Activated naive CD4-positive, alpha-beta T cell treated with anti-CD3 and anti-CD28 coated beads, Interleukin-2, amount 50 U/mL, for 24 hours (primary cell): ENCODE results near the gene ABHD1.

ENCODE experiments used
- H3K27ac Mint-ChIP-seq: one replicate; pipeline ENCODE4 v1.8.0; 2021; ENCODE audit warnings: mild to moderate bottlenecking, mixed read lengths
- H3K27me3 Mint-ChIP-seq: one replicate; pipeline ENCODE4 v1.8.0; 2021; ENCODE audit warnings: mixed read lengths
- H3K36me3 Mint-ChIP-seq: one replicate; pipeline ENCODE4 v1.8.0; 2021; ENCODE audit warnings: mixed read lengths
- H3K4me1 Mint-ChIP-seq: one replicate; pipeline ENCODE4 v1.8.0; 2021; ENCODE audit warnings: mixed read lengths
- H3K4me3 Mint-ChIP-seq: one replicate; pipeline ENCODE4 v1.8.0; 2021; ENCODE audit warnings: mild to moderate bottlenecking, mixed read lengths
- H3K9me3 Mint-ChIP-seq: one replicate; pipeline ENCODE4 v1.8.0; 2021; ENCODE audit warnings: mixed read lengths

Gene ABHD1

DNA sequence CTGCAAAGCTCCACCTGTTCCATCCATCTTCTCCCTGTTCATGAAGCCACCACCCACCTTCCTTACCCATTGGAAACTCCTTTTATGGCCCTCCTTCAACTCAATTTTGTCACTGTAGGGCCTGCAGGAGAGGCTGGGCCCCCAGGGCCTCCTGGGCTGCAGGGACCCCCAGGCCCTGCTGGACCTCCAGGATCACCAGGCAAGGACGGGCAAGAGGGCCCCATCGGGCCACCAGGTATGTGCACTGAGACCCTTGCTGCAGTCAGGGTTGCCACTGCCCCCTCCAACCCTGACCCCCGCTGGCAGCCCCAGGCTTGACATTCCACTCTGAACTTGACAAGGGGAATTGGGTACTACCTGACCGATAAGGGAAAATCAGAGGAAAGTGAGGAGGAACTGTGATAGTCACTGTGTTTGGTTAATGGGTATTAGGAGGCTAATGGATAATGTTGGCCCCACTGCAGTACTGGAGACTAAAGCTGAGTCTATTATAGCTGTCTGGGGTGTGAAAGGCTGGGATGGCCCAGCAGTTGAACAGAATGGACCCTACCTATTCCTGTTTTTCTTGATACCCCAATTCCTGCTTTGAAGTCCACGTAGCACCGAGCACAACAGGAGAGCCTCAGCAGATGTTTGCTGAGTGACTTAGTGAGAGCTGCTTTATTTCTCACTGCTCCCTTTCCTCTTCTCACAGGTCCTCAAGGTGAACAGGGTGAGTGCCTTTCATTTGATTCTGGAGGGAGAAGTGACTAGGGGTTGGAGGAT lies 39.1 kb upstream of the ABHD1 start:
- Mint-ChIP-seq H3K9me3 (no peaks in the 10 kb centered on the region), H3K4me3 (no peak overlapping the region), H3K4me1 (peaks cover 28% of the 10 kb centered on the region), H3K36me3 (no peaks in the 10 kb centered on the region), H3K27ac (no peak overlapping the region), H3K27me3 (no peaks in the 10 kb centered on the region)

GRCh38 chr2:27085062-27085672 lies 38.4 kb upstream of the ABHD1 start:
- H3K4me3 Mint-ChIP-seq = peak overlapping the region; percentile 88
- no peak overlapping the region for H3K27ac Mint-ChIP-seq
- H3K4me1 Mint-ChIP-seq = peaks cover 25% of the 10 kb centered on the region
- no peaks in the 10 kb centered on the region for H3K9me3 Mint-ChIP-seq
- H3K27me3 Mint-ChIP-seq = no peaks in the 10 kb centered on the region
- no peaks in the 10 kb centered on the region for H3K36me3 Mint-ChIP-seq

- no peaks in the 10 kb centered on the region for H3K27me3 Mint-ChIP-seq
- no peak overlapping the region for H3K27ac Mint-ChIP-seq
- no peaks in the 10 kb centered on the region for H3K9me3 Mint-ChIP-seq
- H3K4me1 Mint-ChIP-seq = peaks cover 21% of the 10 kb centered on the region
- H3K36me3 Mint-ChIP-seq = no peaks in the 10 kb centered on the region
- H3K4me3 Mint-ChIP-seq = peak overlapping the region; percentile 88
These were observed 37.9 kb upstream of the ABHD1 start for GRCh38 chr2:27085673-27086089.

DNA sequence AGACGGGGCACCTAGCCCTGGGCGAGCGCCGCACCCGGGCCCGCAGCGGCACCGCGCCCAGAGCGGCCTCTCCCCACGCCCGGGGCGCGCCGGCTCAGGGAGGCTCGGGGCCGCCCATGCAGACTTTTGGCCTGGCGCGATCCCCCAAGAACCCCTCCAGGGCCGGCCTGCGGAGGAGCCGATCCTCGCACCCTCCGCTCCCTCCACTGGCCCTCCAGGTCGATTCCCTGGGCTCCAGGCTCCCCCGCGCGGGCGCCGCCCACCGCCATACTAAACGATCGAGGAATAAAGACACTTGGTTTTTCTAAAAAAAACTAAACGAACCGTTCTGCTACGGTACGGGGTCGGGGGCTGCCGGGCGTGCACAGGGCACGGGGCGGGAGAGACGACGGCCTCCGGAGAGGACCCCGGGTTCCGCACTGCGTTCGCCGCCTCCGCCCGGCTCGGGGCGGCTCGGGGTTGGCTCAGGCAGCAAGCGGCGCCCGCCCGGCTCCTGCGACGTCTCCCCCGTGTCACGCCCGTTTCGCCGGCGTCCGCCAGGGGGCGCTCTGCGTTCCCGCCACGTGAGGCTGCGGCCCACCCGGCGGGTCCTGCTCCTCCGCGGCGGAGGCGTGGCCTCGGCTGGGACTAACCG lies 37.4 kb upstream of the ABHD1 start:
- Mint-ChIP-seq H3K4me1 (peaks cover 16% of the 10 kb centered on the region), H3K27ac (peak overlapping the region; percentile 35), H3K9me3 (no peaks in the 10 kb centered on the region), H3K36me3 (no peaks in the 10 kb centered on the region), H3K27me3 (no peaks in the 10 kb centered on the region), H3K4me3 (peak overlapping the region; percentile 88)

- Mint-ChIP-seq H3K27ac (peak within 1 kb of the TSS; percentile 35), H3K9me3 (no peaks in the 10 kb centered on the region), H3K36me3 (no peaks in the 10 kb centered on the region), H3K27me3 (no peaks in the 10 kb centered on the region), H3K4me1 (peaks cover 10% of the 10 kb centered on the region), H3K4me3 (peak within 1 kb of the TSS; percentile 88)
These were observed 36.7 kb upstream of the ABHD1 start, which contains the start of gene KHK for GRCh38 chr2:27086724-27087593. KHK (plus strand) TSS chr2:27086772; CDS start chr2:27087260, 488 bp downstream.

GRCh38 chr2:27087823-27088410 lies 35.7 kb upstream of the ABHD1 start:
- H3K27ac Mint-ChIP-seq = no peak overlapping the region
- no peaks in the 10 kb centered on the region for H3K27me3 Mint-ChIP-seq

DNA sequence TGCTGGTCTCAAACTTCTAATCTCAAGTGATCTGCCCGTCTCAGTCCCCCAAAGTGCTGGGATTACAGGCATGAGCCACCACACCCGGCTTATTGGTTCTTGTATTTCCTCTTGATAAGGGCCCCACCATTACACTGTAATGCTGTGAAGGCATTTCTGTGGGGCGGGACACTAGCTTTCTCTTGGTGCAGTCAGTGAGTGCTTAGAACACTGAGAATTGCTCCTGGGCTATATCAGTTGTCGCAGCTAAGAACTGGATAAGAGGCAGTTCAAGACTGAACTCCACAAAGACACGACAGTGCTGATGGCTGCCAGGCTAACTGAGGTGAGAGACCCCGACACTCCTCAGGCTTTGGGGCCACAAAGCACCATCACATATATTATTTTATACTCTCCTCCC lies 35.0 kb upstream of the ABHD1 start:
- Mint-ChIP-seq H3K4me3 (no peak overlapping the region), H3K4me1 (peaks cover 10% of the 10 kb centered on the region), H3K27ac (no peak overlapping the region), H3K36me3 (no peaks in the 10 kb centered on the region), H3K9me3 (no peaks in the 10 kb centered on the region), H3K27me3 (no peaks in the 10 kb centered on the region)

More at GRCh38 chr2:27087823-27088410, 35.7 kb upstream of the ABHD1 start:
- no peaks in the 10 kb centered on the region for H3K9me3 Mint-ChIP-seq
- no peaks in the 10 kb centered on the region for H3K36me3 Mint-ChIP-seq
- peaks cover 10% of the 10 kb centered on the region for H3K4me1 Mint-ChIP-seq
- no peak overlapping the region for H3K4me3 Mint-ChIP-seq

DNA sequence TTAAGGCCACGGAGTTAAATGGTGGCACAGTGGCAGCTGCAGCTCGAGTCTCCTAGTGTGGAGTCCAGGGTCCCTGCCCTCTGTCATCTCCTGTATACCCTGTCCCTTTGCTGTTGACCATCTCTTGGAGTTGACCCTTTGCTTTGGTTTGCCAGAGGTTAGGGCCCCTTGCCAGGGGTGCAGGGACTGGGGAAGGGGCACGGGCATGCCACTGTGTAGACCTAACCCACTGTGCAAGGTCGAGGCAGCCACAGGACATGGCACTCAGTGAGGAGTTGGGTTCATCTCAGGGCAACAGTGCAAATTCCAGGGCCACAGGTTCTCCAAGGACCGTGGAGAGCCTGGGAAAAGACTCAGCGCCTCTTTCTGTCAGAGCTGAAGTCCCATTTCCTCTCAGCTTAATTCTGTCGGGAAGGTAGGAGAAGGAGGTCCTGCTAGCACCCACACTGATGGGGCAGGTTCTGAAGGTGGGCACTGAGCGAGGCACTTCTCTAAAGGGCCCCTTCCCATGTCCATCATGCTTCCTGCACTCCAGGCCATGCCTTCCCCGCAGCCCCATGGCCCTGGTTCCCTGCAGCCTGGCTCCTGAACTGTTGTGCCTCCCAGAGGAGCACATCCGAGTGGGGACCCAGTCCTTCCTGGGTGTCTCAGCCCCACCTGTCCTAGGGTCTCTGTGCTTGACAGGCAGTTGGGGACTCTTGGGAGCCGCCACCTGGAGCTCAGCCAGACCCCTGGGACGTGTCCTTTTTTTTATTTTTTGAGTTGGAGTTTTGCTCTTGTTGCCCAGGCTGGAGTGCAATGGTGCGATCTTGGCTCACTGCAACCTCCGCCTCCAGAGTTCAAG lies 34.3 kb upstream of the ABHD1 start:
- no peak overlapping the region for H3K4me3 Mint-ChIP-seq
- no peaks in the 10 kb centered on the region for H3K9me3 Mint-ChIP-seq
- no peak overlapping the region for H3K27ac Mint-ChIP-seq
- no peaks in the 10 kb centered on the region for H3K27me3 Mint-ChIP-seq
- peaks cover 10% of the 10 kb centered on the region for H3K4me1 Mint-ChIP-seq
- H3K36me3 Mint-ChIP-seq = no peaks in the 10 kb centered on the region

DNA sequence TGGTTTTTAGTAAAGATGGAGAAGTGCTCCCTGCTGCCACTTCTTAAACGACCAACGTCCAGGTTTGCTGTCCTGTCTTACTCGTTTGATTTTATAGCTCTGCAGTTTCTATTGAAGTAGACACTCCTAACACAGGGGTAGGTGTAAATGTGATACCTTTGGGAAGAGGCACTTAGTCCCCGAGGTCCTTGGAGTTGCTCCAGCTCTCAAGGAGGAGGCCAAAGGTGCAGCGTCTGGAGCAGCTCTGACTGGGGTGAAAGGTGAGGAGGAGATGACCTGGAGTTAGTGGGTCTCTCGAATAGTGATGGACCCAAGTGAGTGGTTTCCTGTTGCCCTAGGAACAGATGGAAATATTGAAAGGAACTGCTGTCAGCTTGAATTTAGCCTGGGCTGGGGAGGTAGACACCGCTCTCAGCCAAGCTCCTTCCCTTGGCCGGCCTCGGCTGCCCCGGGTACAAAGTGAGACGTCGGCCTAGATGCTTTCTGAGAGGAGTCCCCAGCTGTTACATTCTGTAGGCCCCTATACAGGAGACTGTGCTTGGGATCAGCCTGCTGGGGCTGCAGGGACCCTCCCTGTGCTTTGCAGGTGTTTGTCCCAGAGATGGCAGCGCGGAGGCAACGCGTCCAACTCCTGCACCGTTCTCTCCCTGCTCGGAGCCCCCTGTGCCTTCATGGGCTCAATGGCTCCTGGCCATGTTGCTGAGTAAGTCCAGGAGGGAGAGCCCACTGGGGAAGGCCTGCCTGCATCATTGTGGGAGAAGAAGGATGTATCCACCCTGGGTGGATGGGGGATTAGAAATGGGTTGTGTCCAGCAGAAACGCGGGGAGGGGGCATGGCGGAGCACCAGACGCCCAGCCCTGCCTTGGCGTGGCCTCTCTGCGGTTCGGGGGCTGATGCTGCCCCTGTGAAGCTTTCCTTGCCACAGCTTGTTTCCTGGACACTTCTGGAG lies 31.6 kb upstream of the ABHD1 start:
- Mint-ChIP-seq H3K4me3 (no peak overlapping the region), H3K9me3 (no peaks in the 10 kb centered on the region), H3K27me3 (no peaks in the 10 kb centered on the region), H3K36me3 (no peaks in the 10 kb centered on the region), H3K27ac (no peak overlapping the region), H3K4me1 (peaks cover 14% of the 10 kb centered on the region)

DNA sequence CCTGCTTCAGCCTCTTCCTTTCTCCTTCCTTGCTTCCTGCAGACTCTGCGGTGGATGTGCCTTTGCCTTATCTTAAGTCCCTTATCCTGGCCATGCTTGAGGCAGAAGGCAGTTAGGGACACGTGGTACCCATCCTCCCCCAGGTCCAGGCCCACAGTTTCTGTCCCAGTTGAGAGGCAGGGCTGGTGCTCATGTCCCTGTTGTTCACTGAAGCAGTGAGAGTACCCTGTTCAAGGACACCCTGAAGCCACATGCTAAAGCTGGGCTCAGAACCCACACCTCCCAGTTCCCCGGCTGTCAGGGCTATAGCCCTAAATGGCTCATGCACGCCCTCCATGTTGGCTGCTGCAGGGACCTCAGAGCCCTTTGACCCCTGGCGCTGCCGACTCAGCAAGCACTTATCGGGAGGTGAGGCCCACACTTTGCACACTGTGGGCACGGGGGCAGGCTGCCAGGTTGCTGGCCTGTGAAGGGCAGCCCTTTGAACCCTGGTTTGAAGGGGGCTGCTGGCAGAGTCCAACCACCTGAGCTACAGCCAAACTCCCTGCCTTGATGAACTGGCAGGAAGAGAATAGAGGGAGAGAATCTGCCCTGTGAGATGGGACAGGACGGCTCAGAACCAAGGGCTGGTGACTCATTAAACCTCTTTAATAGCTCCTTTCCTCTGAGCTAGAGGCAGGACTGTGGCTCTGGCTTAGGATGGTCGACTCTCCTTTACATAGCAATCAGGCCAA lies 30.8 kb upstream of the ABHD1 start:
- no peaks in the 10 kb centered on the region for H3K9me3 Mint-ChIP-seq
- no peaks in the 10 kb centered on the region for H3K27me3 Mint-ChIP-seq
- peaks cover 14% of the 10 kb centered on the region for H3K4me1 Mint-ChIP-seq
- H3K36me3 Mint-ChIP-seq = no peaks in the 10 kb centered on the region
- no peak overlapping the region for H3K4me3 Mint-ChIP-seq
- H3K27ac Mint-ChIP-seq = no peak overlapping the region

- H3K4me3 Mint-ChIP-seq = no peak overlapping the region
- H3K4me1 Mint-ChIP-seq = peaks cover 14% of the 10 kb centered on the region
- H3K9me3 Mint-ChIP-seq = no peaks in the 10 kb centered on the region
- H3K27ac Mint-ChIP-seq = no peak overlapping the region
- H3K27me3 Mint-ChIP-seq = no peaks in the 10 kb centered on the region
- no peaks in the 10 kb centered on the region for H3K36me3 Mint-ChIP-seq
These were observed 29.9 kb upstream of the ABHD1 start for GRCh38 chr2:27093430-27094352.

- Mint-ChIP-seq H3K4me3 (no peak overlapping the region), H3K27me3 (no peaks in the 10 kb centered on the region), H3K4me1 (peaks cover 14% of the 10 kb centered on the region), H3K36me3 (peaks cover 2% of the 10 kb centered on the region), H3K9me3 (no peaks in the 10 kb centered on the region), H3K27ac (no peak overlapping the region)
These were observed 29.1 kb upstream of the ABHD1 start for GRCh38 chr2:27094353-27094984.
